GM12878 (cell line): ENCODE results near the gene TRPM5. TPM values are rescaled to one million over a fixed set of nuclear protein-coding genes. Genes with fewer than 3 reads are reported as not detected.

Experiments used
- ATAC-seq: fragments of 200-7000 bp; cut with Tn5 transposase; 3 replicates; pipeline ENCODE4 v1.9.1; 2020; ENCODE audit warnings: mild to moderate bottlenecking, moderate library complexity
- Bru-seq: library from RNA; stranded (reverse); fragments of 400-500 nt; gene quantifications from one replicate; lab custom pipeline; 2021; lab: Mats Ljungman, UMichigan
- BruChase-seq, 2 experiments: library from RNA; stranded (reverse); fragments of 400-500 nt; gene quantifications; one replicate each; lab custom pipeline; 2021; lab: Mats Ljungman, UMichigan
- BruUV-seq: library from RNA; stranded (reverse); fragments of 400-500 nt; replicated peaks from 2 replicates; lab custom pipeline; 2021; lab: Mats Ljungman, UMichigan
- CTCF ChIA-PET: fragments of 300-600 bp; sonication (Branson Sonifier 250); formaldehyde crosslinking; extraction: SDS; loops from one replicate; lab custom pipeline; 2021; ENCODE audit warnings: inconsistent platforms; lab: Yijun Ruan, JAX
- POLR2A ChIA-PET: fragments of 350-600 bp; formaldehyde crosslinking; extraction: SDS; loops from one replicate; lab custom pipeline; 2021; ENCODE audit warnings: inconsistent platforms; lab: Charles Lee
- RAD21 ChIA-PET: fragments of 300-600 bp; sonication (Branson Sonifier 250); formaldehyde crosslinking; loops from one replicate; lab custom pipeline; 2023; ENCODE audit warnings: antibody characterized with exemption; ENCODE audit not compliant: unreplicated experiment; lab: Charles Lee
- SMC1A ChIA-PET: fragments of 300-600 bp; sonication (Branson Sonifier 250); formaldehyde crosslinking; loops from one replicate; lab custom pipeline; 2023; ENCODE audit not compliant: unreplicated experiment, uncharacterized antibody; lab: Charles Lee
- DNase-seq: peaks from one replicate; pipeline ENCODE4 v3.0.0-alpha.2; 2011; ENCODE audit warnings: low read depth, low spot score
- FAIRE-seq: peaks from 3 replicates; lab custom pipeline; 2011; peaks lifted over from hg19 to GRCh38; lab: Jason Lieb, UNC
- H2AFZ ChIP-seq: 2 replicates; pipeline ENCODE4 v1.6.0; 2011; ENCODE audit warnings: low read depth, low read length, control low read depth; ENCODE audit not compliant: control insufficient read depth
- H3K27ac ChIP-seq: 2 replicates; pipeline ENCODE4 v1.5.1; 2011; ENCODE audit warnings: control low read depth; ENCODE audit not compliant: control insufficient read depth, insufficient read depth
- H3K27me3 ChIP-seq, 2 experiments: replicated peaks in 1 of 2; 2 replicates each; pipeline versions ENCODE4 v1.6.0 to v1.6.1; 2011; ENCODE audit warnings: low read length in 1 of 2; ENCODE audit not compliant: control insufficient read depth in 2 of 2, insufficient read depth in 2 of 2
- H3K36me3 ChIP-seq, 2 experiments: 2 replicates each; pipeline ENCODE4 v1.5.1; 2011; ENCODE audit warnings: low read length in 1 of 2; ENCODE audit not compliant: control insufficient read depth in 2 of 2, insufficient read depth in 2 of 2
- H3K4me1 ChIP-seq: 2 replicates; pipeline ENCODE4 v1.6.1; 2011; ENCODE audit warnings: mild to moderate bottlenecking, low read length, moderate library complexity, mixed read lengths; ENCODE audit not compliant: control insufficient read depth, insufficient read depth
- H3K4me2 ChIP-seq: 2 replicates; pipeline ENCODE4 v1.6.0; 2011; ENCODE audit warnings: control low read depth; ENCODE audit not compliant: control insufficient read depth, insufficient read depth
- H3K4me3 ChIP-seq: fragments of 200-600 bp; sonication (generic); 2 replicates; pipeline ENCODE4 v1.5.1; 2016
- H3K79me2 ChIP-seq: 2 replicates; pipeline ENCODE4 v1.6.0; 2011; ENCODE audit warnings: low read length; ENCODE audit not compliant: control insufficient read depth, insufficient read depth
- H3K9ac ChIP-seq: 2 replicates; pipeline ENCODE4 v1.8.0; 2011; ENCODE audit warnings: low read length, control low read depth, mixed read lengths; ENCODE audit not compliant: control insufficient read depth, insufficient read depth
- H3K9me3 ChIP-seq: replicated peaks from 3 replicates; pipeline ENCODE4 v1.5.1; 2011; ENCODE audit warnings: mild to moderate bottlenecking, low read length; ENCODE audit not compliant: control insufficient read depth, insufficient read depth
- H4K20me1 ChIP-seq: 2 replicates; pipeline ENCODE4 v1.6.0; 2011; ENCODE audit not compliant: control insufficient read depth, insufficient read depth
- CHD1 ChIP-seq: IDR thresholded peaks from 2 replicates; pipeline ENCODE4 v1.6.1; 2012; ENCODE audit warnings: low read depth, low read length, improper control_type of control experiment
- TAF1 ChIP-seq: IDR thresholded peaks from 2 replicates; pipeline ENCODE4 v1.6.1; 2011; ENCODE audit warnings: mild to moderate bottlenecking, low read depth, low read length, borderline replicate concordance
- ZSCAN29 ChIP-seq: fragments of 450-650 bp; IDR thresholded peaks from 2 replicates; pipeline ENCODE4 v1.6.1; 2017; ENCODE audit warnings: mild to moderate bottlenecking, moderate library complexity
- WGBS: methylation state at CpG from one replicate; pipeline ENCODE4 v1.1.6; 2016; ENCODE audit warnings: low lambda C conversion rate; ENCODE audit not compliant: insufficient replicate concordance, insufficient coverage; ENCODE audit errors: missing lambda C conversion rate; 5-methylcytosine and 5-hydroxymethylcytosine counted together
- in situ Hi-C: fragments of 300-500 bp; cut with MboI; formaldehyde crosslinking; loops from 9 replicates; pipeline ENCODE4 v1.14.3; 2018; ENCODE audit warnings: mixed read lengths
- intact Hi-C: fragments of 100-400 bp; cut with micrococcal nuclease; formaldehyde crosslinking; loops from one replicate; pipeline ENCODE4 v1.14.2; 2022; ENCODE audit not compliant: unreplicated experiment
- long read RNA-seq, 2 experiments: library from polyadenylated mRNA; unstranded; transcript quantifications; one replicate each; pipeline ENCODE4 v2.0.0, GENCODE V29; 2019 to 2020
- polyA minus RNA-seq, 3 experiments: library from RNA; depleted of rRNA, polyadenylated mRNA; stranded (reverse); fragments of >200 nt; gene quantifications; 2 replicates each; pipeline ENCODE4 v1.2.3, GENCODE V29; 2011
- polyA plus RNA-seq, 11 experiments: library from polyadenylated mRNA; depleted of rRNA in 4 of 11; unstranded in 6 of 11; stranded (reverse) in 5 of 11; fragments of >200 nt; fragmentation: Nextera tagmentation in 4 of 11; fragmentation: Illumina TruSeq in 1 of 11; extraction: Ambion mirVana in 4 of 11; extraction: Trizol in 1 of 11; gene quantifications; 1 replicate in 1 of 11; 2 replicates in 10 of 11; pipeline versions ENCODE4 v1.2.1 to v1.2.3, GENCODE V29; 2011 to 2016; ENCODE audit warnings: inconsistent platforms in 2 of 11, missing spikeins in 2 of 11, low read depth in 1 of 11
- total RNA-seq, 4 experiments: library from RNA; depleted of rRNA in 3 of 4; stranded (reverse); fragments of >200 nt in 3 of 4; fragmentation: Illumina TruSeq in 1 of 4; extraction: Trizol in 1 of 4; gene quantifications; 2 replicates each; pipeline versions ENCODE4 v1.2.1 to v1.2.3, GENCODE V29; 2013 to 2021
- TF ChIP-seq, protein P1 (sequence below): fragments of 450-650 bp; IDR thresholded peaks from 2 replicates; pipeline ENCODE4 v1.6.1; 2017; ENCODE audit warnings: mild to moderate bottlenecking, moderate library complexity
- TF ChIP-seq, protein P2 (sequence below): fragments of 450-650 bp; IDR thresholded peaks from 2 replicates; pipeline ENCODE4 v1.6.1; 2018; ENCODE audit warnings: borderline replicate concordance, mild to moderate bottlenecking; ENCODE audit not compliant: partially characterized antibody

The TRPM5 gene, protein sequence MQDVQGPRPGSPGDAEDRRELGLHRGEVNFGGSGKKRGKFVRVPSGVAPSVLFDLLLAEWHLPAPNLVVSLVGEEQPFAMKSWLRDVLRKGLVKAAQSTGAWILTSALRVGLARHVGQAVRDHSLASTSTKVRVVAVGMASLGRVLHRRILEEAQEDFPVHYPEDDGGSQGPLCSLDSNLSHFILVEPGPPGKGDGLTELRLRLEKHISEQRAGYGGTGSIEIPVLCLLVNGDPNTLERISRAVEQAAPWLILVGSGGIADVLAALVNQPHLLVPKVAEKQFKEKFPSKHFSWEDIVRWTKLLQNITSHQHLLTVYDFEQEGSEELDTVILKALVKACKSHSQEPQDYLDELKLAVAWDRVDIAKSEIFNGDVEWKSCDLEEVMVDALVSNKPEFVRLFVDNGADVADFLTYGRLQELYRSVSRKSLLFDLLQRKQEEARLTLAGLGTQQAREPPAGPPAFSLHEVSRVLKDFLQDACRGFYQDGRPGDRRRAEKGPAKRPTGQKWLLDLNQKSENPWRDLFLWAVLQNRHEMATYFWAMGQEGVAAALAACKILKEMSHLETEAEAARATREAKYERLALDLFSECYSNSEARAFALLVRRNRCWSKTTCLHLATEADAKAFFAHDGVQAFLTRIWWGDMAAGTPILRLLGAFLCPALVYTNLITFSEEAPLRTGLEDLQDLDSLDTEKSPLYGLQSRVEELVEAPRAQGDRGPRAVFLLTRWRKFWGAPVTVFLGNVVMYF (N-terminal part only)
- total RNA-seq (2013; cell fraction: nucleolus; rRNA removed): not detected in 2 replicates
- total RNA-seq (2014; rRNA removed) (not detected in 2 replicates), total RNA-seq (2014; rRNA removed; fragmentation: Illumina TruSeq; extraction: Trizol) (not detected in 2 replicates), total RNA-seq (2021) (not detected in 2 replicates), polyA plus RNA-seq (2011; rRNA removed) (not detected in 2 replicates), polyA plus RNA-seq (2014; fragmentation: Illumina TruSeq; extraction: Trizol) (not detected in 2 replicates), polyA plus RNA-seq (2014; fragmentation: Nextera tagmentation; extraction: Ambion mirVana) (not detected), polyA plus RNA-seq (2014; rRNA removed) (not detected in 2 replicates), polyA plus RNA-seq (2016; fragmentation: Nextera tagmentation; extraction: Ambion mirVana) (not detected), polyA minus RNA-seq (2011; rRNA and poly(A)+ RNA removed) (not detected in 2 replicates), Bru-seq, nascent RNA (not detected), BruChase-seq, experiment 1, labeled RNA remaining after a 6-hour chase (not detected), BruChase-seq, experiment 2, labeled RNA remaining after a 2-hour chase (not detected)
- not detected for polyA plus RNA-seq (2011; ENCODE audit: low read depth)
- polyA plus RNA-seq (2011; cell fraction: cytosol; rRNA removed): not detected in 2 replicates
- not detected in 2 replicates for polyA plus RNA-seq (2011; cell fraction: nucleus; rRNA removed)
- not detected in 2 replicates for polyA plus RNA-seq (2012)
- not detected in 2 replicates for polyA minus RNA-seq (2011; cell fraction: cytosol; rRNA and poly(A)+ RNA removed)
- not detected in 2 replicates for polyA minus RNA-seq (2011; cell fraction: nucleus; rRNA and poly(A)+ RNA removed)
- long read RNA-seq, experiment 1: 0 reads
- long read RNA-seq, experiment 2: 0 reads

DNA sequence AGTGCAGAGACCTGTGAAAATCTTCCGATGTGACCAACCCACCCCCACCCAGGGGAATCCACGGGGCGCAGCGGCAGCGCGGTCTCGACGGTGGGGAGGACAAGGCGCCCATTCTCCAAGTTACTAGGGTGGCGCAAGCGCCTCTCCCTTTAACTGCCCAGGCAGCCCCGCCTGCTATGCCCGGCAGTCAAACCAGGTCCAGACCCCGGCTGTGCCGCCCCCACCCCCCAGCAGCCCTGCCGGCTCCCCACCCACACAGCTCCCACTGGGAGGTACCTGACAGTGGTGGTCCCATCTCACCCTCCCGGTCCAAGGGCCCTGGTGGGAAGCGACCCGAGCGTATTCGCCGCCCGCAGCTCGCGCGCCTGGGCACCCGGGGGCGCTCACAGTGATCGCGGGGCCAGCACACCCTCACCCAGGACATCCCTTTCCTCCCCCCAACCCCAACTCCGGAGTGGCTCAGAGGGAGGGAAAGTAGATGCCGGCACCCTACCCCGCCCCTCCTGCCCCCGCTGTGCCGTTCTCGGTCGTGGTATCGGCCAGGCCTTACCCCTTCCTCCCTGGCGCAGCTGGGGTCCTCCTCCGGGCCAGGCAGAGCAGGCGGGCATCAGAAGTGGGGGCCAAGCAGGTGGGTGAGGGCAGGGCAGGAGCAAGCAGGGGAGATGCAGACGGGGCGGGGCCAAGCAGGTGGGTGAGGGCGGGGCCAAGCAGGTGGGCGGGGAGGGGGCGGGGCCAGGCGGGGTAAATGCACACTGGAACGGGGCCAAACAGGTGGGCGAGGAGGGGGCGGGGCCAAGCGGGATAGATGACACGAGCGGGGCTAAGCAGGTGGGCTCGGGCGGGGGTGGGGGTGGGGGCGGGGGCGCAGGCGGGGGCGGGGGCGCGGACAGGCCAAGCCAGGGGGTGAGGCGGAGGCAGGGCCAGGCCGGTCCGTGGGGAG lies at the start of gene TRPM5:
Gene TRPM5, minus strand, starts transcription at position 634 of the 940 bp plus-strand sequence. CDS start 21,478 bp downstream, outside the sequence.
- peaks cover 2 to 7% of the 10 kb centered on the region in 2 experiments; a peak in 3 of 4 replicates for H3K27me3 ChIP-seq
- intact Hi-C loops: no loop called here
- H3K9ac ChIP-seq: no peak within 1 kb of the TSS
- ChIA-PET CTCF (interaction anchor here (1.2 kb wide), 1 partner anchor 138 kb away, joined by 3 read pairs; no protein-coding TSS in a partner anchor), SMC1A (no interaction called here), POLR2A (no interaction called here), RAD21 (no interaction called here)
- H3K4me1 ChIP-seq: no peaks in the 10 kb centered on the region
- BruUV-seq: no TSS peak
- H3K4me2 ChIP-seq: peak within 1 kb of the TSS; percentile 32; the same call in 1 of the 2 replicates
- H3K4me3 ChIP-seq: no peak within 1 kb of the TSS
- FAIRE-seq: no peak
- no peaks in the 10 kb centered on the region for H3K79me2 ChIP-seq
- ATAC-seq: no peak
- no peaks in the 10 kb centered on the region for H4K20me1 ChIP-seq
- no peak for DNase-seq
- in situ Hi-C loops: no loop called here
- no peaks in the 10 kb centered on the region for H3K9me3 ChIP-seq
- TF ChIP-seq CHD1 (no peak), ZSCAN29 (no peak), TAF1 (no peak)
- TF ChIP-seq, protein P1, sequence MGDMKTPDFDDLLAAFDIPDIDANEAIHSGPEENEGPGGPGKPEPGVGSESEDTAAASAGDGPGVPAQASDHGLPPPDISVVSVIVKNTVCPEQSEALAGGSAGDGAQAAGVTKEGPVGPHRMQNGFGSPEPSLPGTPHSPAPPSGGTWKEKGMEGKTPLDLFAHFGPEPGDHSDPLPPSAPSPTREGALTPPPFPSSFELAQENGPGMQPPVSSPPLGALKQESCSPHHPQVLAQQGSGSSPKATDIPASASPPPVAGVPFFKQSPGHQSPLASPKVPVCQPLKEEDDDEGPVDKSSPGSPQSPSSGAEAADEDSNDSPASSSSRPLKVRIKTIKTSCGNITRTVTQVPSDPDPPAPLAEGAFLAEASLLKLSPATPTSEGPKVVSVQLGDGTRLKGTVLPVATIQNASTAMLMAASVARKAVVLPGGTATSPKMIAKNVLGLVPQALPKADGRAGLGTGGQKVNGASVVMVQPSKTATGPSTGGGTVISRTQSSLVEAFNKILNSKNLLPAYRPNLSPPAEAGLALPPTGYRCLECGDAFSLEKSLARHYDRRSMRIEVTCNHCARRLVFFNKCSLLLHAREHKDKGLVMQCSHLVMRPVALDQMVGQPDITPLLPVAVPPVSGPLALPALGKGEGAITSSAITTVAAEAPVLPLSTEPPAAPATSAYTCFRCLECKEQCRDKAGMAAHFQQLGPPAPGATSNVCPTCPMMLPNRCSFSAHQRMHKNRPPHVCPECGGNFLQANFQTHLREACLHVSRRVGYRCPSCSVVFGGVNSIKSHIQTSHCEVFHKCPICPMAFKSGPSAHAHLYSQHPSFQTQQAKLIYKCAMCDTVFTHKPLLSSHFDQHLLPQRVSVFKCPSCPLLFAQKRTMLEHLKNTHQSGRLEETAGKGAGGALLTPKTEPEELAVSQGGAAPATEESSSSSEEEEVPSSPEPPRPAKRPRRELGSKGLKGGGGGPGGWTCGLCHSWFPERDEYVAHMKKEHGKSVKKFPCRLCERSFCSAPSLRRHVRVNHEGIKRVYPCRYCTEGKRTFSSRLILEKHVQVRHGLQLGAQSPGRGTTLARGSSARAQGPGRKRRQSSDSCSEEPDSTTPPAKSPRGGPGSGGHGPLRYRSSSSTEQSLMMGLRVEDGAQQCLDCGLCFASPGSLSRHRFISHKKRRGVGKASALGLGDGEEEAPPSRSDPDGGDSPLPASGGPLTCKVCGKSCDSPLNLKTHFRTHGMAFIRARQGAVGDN: no peak
- TF ChIP-seq, protein P2, sequence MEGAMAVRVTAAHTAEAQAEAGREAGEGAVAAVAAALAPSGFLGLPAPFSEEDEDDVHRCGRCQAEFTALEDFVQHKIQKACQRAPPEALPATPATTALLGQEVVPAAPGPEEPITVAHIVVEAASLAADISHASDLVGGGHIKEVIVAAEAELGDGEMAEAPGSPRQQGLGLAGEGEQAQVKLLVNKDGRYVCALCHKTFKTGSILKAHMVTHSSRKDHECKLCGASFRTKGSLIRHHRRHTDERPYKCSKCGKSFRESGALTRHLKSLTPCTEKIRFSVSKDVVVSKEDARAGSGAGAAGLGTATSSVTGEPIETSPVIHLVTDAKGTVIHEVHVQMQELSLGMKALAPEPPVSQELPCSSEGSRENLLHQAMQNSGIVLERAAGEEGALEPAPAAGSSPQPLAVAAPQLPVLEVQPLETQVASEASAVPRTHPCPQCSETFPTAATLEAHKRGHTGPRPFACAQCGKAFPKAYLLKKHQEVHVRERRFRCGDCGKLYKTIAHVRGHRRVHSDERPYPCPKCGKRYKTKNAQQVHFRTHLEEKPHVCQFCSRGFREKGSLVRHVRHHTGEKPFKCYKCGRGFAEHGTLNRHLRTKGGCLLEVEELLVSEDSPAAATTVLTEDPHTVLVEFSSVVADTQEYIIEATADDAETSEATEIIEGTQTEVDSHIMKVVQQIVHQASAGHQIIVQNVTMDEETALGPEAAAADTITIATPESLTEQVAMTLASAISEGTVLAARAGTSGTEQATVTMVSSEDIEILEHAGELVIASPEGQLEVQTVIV: no peak
- H3K27ac ChIP-seq: no peak within 1 kb of the TSS
- WGBS: 39% methylated on average over 30 of the region's 64 CpGs
- H2AFZ ChIP-seq: no peak within 1 kb of the TSS
- no peaks in the 10 kb centered on the region for H3K36me3 ChIP-seq
